SK-N-SH (cell line): Measurements from ENCODE around the gene CNTN4. TPM values are rescaled to one million over a fixed set of nuclear protein-coding genes. Genes with fewer than 3 reads are reported as not detected.

Source experiments
- CTCF ChIA-PET: fragments of 300-600, 350-600 bp; formaldehyde crosslinking; extraction: SDS; loops from one replicate; lab custom pipeline; 2021; lab: Yijun Ruan, JAX
- POLR2A ChIA-PET: fragments of 350-600 bp; sonication (Branson Sonifier 250); formaldehyde crosslinking; extraction: SDS; loops from one replicate; lab custom pipeline; 2020; ENCODE audit warnings: antibody characterized with exemption, inconsistent platforms; lab: Yijun Ruan, JAX
- DNase-seq: peaks from one replicate; pipeline ENCODE4 v3.0.0; 2012
- H2AFZ ChIP-seq: fragments of 200-600 bp; sonication (generic); 2 replicates; pipeline ENCODE4 v1.8.1; 2016; ENCODE audit warnings: antibody characterized with exemption, mild to moderate bottlenecking, low read depth
- H3F3A ChIP-seq: fragments of 200-600 bp; sonication (generic); replicated peaks from 2 replicates; pipeline ENCODE3; 2016; ENCODE audit warnings: antibody characterized with exemption, mild to moderate bottlenecking; ENCODE audit not compliant: insufficient read depth
- H3K27ac ChIP-seq, 2 experiments: fragments of 200-500 bp in 1 of 2; fragments of 200-600 bp in 1 of 2; sonication (Bioruptor generic) in 1 of 2; sonication (generic), shearing (Covaris generic) in 1 of 2; 2 replicates each; pipeline versions ENCODE4 v1.5.1 to v1.6.1; 2014 to 2016; ENCODE audit warnings: low read depth in 2 of 2, inconsistent platforms in 1 of 2, low read length in 1 of 2, mild to moderate bottlenecking in 1 of 2, mixed read lengths in 1 of 2
- H3K27me3 ChIP-seq: fragments of 200-600 bp; sonication (generic), shearing (Covaris generic); 2 replicates; pipeline ENCODE4 v1.6.1; 2016; ENCODE audit warnings: mixed run types; ENCODE audit not compliant: insufficient read depth
- H3K36me3 ChIP-seq, 2 experiments: fragments of 200-500 bp in 1 of 2; fragments of 200-600 bp in 1 of 2; sonication (Bioruptor generic) in 1 of 2; sonication (generic) in 1 of 2; replicated peaks in 1 of 2; 2 replicates each; pipeline versions ENCODE3 to v1.5.1; 2014 to 2016; ENCODE audit warnings: low read length in 1 of 2, mild to moderate bottlenecking in 1 of 2; ENCODE audit not compliant: insufficient read depth in 2 of 2, control insufficient read depth in 1 of 2
- H3K4me1 ChIP-seq, 2 experiments: fragments of 200-500 bp in 1 of 2; fragments of 200-600 bp in 1 of 2; sonication (Bioruptor generic) in 1 of 2; sonication (generic), shearing (Covaris generic) in 1 of 2; 2 replicates each; pipeline versions ENCODE4 v1.5.1 to v1.6.1; 2014 to 2016; ENCODE audit warnings: low read depth in 1 of 2, low read length in 1 of 2, mixed run types in 1 of 2; ENCODE audit not compliant: insufficient read depth in 2 of 2, control insufficient read depth in 1 of 2
- H3K4me2 ChIP-seq: fragments of 200-600 bp; sonication (generic), shearing (Covaris generic); 2 replicates; pipeline ENCODE4 v1.6.1; 2017; ENCODE audit warnings: mixed run types
- H3K4me3 ChIP-seq, 2 experiments: fragments of 200-500 bp in 1 of 2; fragments of 200-600 bp in 1 of 2; sonication (Bioruptor generic) in 1 of 2; sonication (generic), shearing (Covaris generic) in 1 of 2; 2 replicates each; pipeline versions ENCODE4 v1.5.1 to v1.8.1; 2014 to 2016; ENCODE audit warnings: low read depth in 2 of 2, inconsistent platforms in 1 of 2, low read length in 1 of 2, mild to moderate bottlenecking in 1 of 2, mixed read lengths in 1 of 2, moderate library complexity in 1 of 2
- H3K79me2 ChIP-seq: fragments of 200-600 bp; sonication (generic); 2 replicates; pipeline ENCODE4 v1.8.1; 2017; ENCODE audit warnings: mild to moderate bottlenecking; ENCODE audit not compliant: insufficient read depth
- H3K9ac ChIP-seq: fragments of 200-600 bp; sonication (generic); 2 replicates; pipeline ENCODE4 v1.6.1; 2017; ENCODE audit warnings: mixed run types
- H3K9me2 ChIP-seq: fragments of 200-600 bp; sonication (generic); 2 replicates; pipeline ENCODE4 v1.6.1; 2017; ENCODE audit warnings: mixed run types
- H3K9me3 ChIP-seq: fragments of 200-600 bp; sonication (generic); 2 replicates; pipeline ENCODE4 v1.6.1; 2017; ENCODE audit warnings: mixed run types, mild to moderate bottlenecking, moderate library complexity
- H4K20me1 ChIP-seq: fragments of 200-600 bp; sonication (generic); 2 replicates; pipeline ENCODE4 v1.6.1; 2017; ENCODE audit warnings: mild to moderate bottlenecking, mixed run types; ENCODE audit not compliant: insufficient read depth
- FOSL2 ChIP-seq: IDR thresholded peaks from 2 replicates; pipeline ENCODE4 v1.4.0; 2012; ENCODE audit warnings: low read depth, mild to moderate bottlenecking, moderate library complexity, borderline replicate concordance
- FOXM1 ChIP-seq: IDR thresholded peaks from 2 replicates; pipeline ENCODE4 v1.4.0; 2012; ENCODE audit warnings: low read depth, mild to moderate bottlenecking
- GABPA ChIP-seq: IDR thresholded peaks from 2 replicates; pipeline ENCODE4 v1.4.0; 2012; ENCODE audit warnings: low read depth, mild to moderate bottlenecking
- GATA2 ChIP-seq: sonication (generic); formaldehyde crosslinking; IDR thresholded peaks from 2 replicates; pipeline ENCODE4 v1.5.0; 2020; ENCODE audit warnings: mild to moderate bottlenecking, missing genetic modification reagents
- JUND ChIP-seq: IDR thresholded peaks from 2 replicates; pipeline ENCODE4 v1.4.0; 2012
- MEF2A ChIP-seq: IDR thresholded peaks from 2 replicates; pipeline ENCODE4 v1.4.0; 2012; ENCODE audit warnings: low read depth, borderline replicate concordance
- NFIC ChIP-seq: IDR thresholded peaks from 2 replicates; pipeline ENCODE4 v1.4.0; 2012; ENCODE audit warnings: borderline replicate concordance
- POLR2AphosphoS5 ChIP-seq: IDR thresholded peaks from 2 replicates; pipeline ENCODE4 v1.6.1; 2012; ENCODE audit warnings: low read depth, low read length
- RCOR1 ChIP-seq: fragments of 150-350 bp; IDR thresholded peaks from 2 replicates; pipeline ENCODE4 v1.6.1; 2017; ENCODE audit warnings: antibody characterized with exemption, low read length
- RFX5 ChIP-seq: IDR thresholded peaks from 2 replicates; pipeline ENCODE4 v1.6.1; 2012; ENCODE audit warnings: mild to moderate bottlenecking, improper control_type of control experiment, low read length
- RXRA ChIP-seq: IDR thresholded peaks from 2 replicates; pipeline ENCODE4 v1.4.0; 2012; ENCODE audit warnings: low read depth, mild to moderate bottlenecking, borderline replicate concordance
- YY1 ChIP-seq: IDR thresholded peaks from 2 replicates; pipeline ENCODE4 v1.4.0; 2012; ENCODE audit warnings: low read depth, mild to moderate bottlenecking
- WGBS: methylation state at CpG from one replicate; pipeline ENCODE4 v1.1.6; 2017; ENCODE audit warnings: low lambda C conversion rate; 5-methylcytosine and 5-hydroxymethylcytosine counted together
- polyA plus RNA-seq, 3 experiments: library from polyadenylated mRNA; depleted of rRNA; stranded (reverse); fragments of >200 nt; gene quantifications; 2 replicates each; pipeline ENCODE4 v1.2.3, GENCODE V29; 2012
- TF ChIP-seq, protein P1 (sequence below): fragments of 200-600 bp; sonication (generic); IDR thresholded peaks from 2 replicates; pipeline ENCODE4 v1.6.1; 2017; ENCODE audit warnings: antibody characterized with exemption, mild to moderate bottlenecking, moderate library complexity
- TF ChIP-seq, protein P2 (sequence below): fragments of 150-350 bp; IDR thresholded peaks from 2 replicates; pipeline ENCODE4 v1.6.1; 2016; ENCODE audit warnings: mild to moderate bottlenecking, low read depth, low read length

CNTN4 gene
- polyA plus RNA-seq, 1 of the 3 experiments (the other 2 are of a cell fraction), result 0.12 TPM

DNA sequence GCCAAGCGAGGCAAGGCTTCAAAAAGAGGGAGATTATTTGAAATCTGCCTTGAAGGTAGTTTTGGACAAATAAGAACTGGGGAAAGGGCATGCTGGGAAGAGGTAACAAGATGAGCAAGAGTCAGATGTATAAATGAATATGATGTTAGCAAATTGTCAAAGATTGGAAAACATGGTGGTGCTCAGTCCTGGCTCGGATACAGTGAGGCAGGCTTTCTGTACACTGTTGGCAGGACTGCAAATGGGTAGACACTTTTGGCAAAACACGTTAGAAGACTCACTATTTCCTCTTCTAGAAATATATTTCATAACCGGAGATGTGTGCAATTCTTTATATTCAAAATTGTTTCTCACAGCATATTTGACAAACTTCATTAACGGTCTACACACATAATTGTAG, 581.6 kb downstream of the CNTN4 start:
- DNase-seq, result no peak
- WGBS, result 16% methylated on average over 5 of the region's 5 CpGs
- no peak for TF ChIP-seq GABPA
- no peak for TF ChIP-seq NFIC
- no peak for TF ChIP-seq FOXM1
- no peak for TF ChIP-seq MEF2A
- TF ChIP-seq, protein P1, sequence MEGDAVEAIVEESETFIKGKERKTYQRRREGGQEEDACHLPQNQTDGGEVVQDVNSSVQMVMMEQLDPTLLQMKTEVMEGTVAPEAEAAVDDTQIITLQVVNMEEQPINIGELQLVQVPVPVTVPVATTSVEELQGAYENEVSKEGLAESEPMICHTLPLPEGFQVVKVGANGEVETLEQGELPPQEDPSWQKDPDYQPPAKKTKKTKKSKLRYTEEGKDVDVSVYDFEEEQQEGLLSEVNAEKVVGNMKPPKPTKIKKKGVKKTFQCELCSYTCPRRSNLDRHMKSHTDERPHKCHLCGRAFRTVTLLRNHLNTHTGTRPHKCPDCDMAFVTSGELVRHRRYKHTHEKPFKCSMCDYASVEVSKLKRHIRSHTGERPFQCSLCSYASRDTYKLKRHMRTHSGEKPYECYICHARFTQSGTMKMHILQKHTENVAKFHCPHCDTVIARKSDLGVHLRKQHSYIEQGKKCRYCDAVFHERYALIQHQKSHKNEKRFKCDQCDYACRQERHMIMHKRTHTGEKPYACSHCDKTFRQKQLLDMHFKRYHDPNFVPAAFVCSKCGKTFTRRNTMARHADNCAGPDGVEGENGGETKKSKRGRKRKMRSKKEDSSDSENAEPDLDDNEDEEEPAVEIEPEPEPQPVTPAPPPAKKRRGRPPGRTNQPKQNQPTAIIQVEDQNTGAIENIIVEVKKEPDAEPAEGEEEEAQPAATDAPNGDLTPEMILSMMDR, result no peak
- no peak for TF ChIP-seq RXRA
- no peak for TF ChIP-seq RCOR1
- no peak for TF ChIP-seq YY1
- no peak for TF ChIP-seq RFX5
- POLR2A ChIA-PET, result no interaction called here
- Histone ChIP-seq H3K4me2 (no peak overlapping the region), H3K4me1 (peaks cover 0 to 2% of the 10 kb centered on the region in 2 experiments; a peak in 1 of 4 replicates), H4K20me1 (no peaks in the 10 kb centered on the region), H3K9ac (no peak overlapping the region), H3F3A (no peaks in the 10 kb centered on the region), H3K27ac (no peak overlapping the region), H3K9me2 (0 out of 2 replicates have a peak, but pooled peaks cover under 1% of the 10 kb centered on the region), H3K36me3 (no peaks in the 10 kb centered on the region), H3K27me3 (no peaks in the 10 kb centered on the region), H3K79me2 (no peaks in the 10 kb centered on the region), H3K9me3 (no peaks in the 10 kb centered on the region), H2AFZ (no peak overlapping the region), H3K4me3 (no peak overlapping the region)
- CTCF ChIA-PET, result interaction anchor here (1.1 kb wide), 1 partner anchor 55 kb away, joined by 3 read pairs; no protein-coding TSS in a partner anchor

DNA sequence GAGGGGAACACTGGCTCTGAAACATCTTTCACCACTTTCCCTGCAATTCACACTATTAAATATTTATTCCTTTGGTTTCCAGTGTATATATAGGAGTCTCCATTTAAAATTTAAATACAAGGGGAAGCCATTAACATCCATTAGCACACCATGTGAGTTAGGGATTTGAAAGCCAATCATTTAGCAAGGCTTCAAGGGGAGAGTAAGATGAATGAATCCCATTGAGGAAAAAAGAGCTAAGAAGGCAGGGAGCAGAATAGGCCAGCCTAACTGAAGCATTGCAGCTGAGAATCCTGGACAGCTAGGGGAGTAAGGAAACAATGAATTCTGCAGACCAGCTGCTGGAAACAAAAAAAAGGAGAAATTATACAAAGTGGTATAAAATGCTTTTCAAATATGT, 585.4 kb downstream of the CNTN4 start:
- Histone ChIP-seq H3F3A (no peaks in the 10 kb centered on the region), H3K4me2 (no peak overlapping the region), H2AFZ (no peak overlapping the region), H3K36me3 (no peaks in the 10 kb centered on the region), H4K20me1 (no peaks in the 10 kb centered on the region), H3K27me3 (no peaks in the 10 kb centered on the region), H3K4me1 (peaks cover 0 to 2% of the 10 kb centered on the region in 2 experiments; a peak in 1 of 4 replicates), H3K9ac (no peak overlapping the region), H3K27ac (no peak overlapping the region), H3K4me3 (no peak overlapping the region), H3K79me2 (no peaks in the 10 kb centered on the region), H3K9me2 (0 out of 2 replicates have a peak, but pooled peaks cover 3% of the 10 kb centered on the region), H3K9me3 (no peaks in the 10 kb centered on the region)
- POLR2A ChIA-PET, result no interaction called here
- TF ChIP-seq MEF2A (no peak), GATA2 (CRISPR knock-in tag) (no peak), FOSL2 (no peak), GABPA (no peak), JUND (no peak), POLR2AphosphoS5 (no peak), YY1 (no peak), RCOR1 (no peak), RXRA (no peak)
- TF ChIP-seq, protein P2, sequence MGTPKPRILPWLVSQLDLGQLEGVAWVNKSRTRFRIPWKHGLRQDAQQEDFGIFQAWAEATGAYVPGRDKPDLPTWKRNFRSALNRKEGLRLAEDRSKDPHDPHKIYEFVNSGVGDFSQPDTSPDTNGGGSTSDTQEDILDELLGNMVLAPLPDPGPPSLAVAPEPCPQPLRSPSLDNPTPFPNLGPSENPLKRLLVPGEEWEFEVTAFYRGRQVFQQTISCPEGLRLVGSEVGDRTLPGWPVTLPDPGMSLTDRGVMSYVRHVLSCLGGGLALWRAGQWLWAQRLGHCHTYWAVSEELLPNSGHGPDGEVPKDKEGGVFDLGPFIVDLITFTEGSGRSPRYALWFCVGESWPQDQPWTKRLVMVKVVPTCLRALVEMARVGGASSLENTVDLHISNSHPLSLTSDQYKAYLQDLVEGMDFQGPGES, result no peak
- DNase-seq, result no peak
- CTCF ChIA-PET, result interaction anchor here (0.6 kb wide), 1 partner anchor 154 kb away, joined by 3 read pairs; no protein-coding TSS in a partner anchor
